HG03280 (cell line): ENCODE results near the gene ZNF774.
"Not testable (repeated sequence)": the region's sequence is repeated elsewhere in the genome, so short reads cannot be mapped to it uniquely, and the experiment has no call there.

Experiments
- ATAC-seq: cut with Tn5 transposase; IDR thresholded peaks from one replicate; pipeline ENCODE4 v1.9.1; 2021; ENCODE audit warnings: mild to moderate bottlenecking, moderate library complexity; ENCODE audit not compliant: unreplicated experiment

The ZNF774 gene

DNA sequence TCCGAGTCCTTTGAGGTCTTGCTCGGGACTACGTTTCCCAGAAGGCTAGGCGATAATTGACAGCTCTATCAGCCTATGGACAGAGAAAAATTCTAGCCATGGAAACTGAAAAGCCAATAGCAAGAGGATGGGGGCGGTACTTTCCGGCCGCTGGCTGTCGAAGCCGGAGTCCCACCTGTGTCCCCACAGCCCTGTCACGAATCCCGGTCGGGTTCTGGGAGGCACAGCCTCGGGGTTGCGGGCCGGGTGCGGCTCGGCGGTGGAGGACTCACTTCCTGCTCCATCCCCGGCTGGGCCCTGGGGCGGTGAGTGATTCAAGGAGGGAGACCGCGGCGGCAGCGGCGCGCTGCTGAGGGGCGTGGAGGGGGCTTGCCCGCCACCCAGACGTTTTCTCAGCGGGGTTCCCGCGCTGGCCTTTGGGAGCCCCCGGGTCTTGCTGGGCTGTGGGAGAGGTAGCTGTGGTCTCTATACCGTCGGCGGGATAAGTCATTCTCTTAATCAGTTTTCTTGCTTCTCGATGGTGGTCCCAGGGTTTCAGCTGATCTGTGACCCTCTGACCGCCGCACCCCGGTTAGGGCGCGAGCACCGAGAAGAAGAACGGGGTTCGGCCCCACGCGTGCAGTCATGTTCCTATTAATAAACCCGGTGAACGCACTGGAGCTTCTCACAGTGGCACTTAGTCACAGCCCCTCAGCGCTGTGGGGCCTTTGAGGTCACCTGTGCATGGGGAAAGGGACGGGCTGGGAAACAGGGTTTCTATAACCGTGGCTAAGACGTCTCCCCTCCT lies at the start of gene ZNF774:
ZNF774 (plus strand) TSS at position 178 of the 787 bp plus-strand sequence. CDS start 2,377 bp downstream, outside the sequence.
- peak; percentile 99 for ATAC-seq

DNA sequence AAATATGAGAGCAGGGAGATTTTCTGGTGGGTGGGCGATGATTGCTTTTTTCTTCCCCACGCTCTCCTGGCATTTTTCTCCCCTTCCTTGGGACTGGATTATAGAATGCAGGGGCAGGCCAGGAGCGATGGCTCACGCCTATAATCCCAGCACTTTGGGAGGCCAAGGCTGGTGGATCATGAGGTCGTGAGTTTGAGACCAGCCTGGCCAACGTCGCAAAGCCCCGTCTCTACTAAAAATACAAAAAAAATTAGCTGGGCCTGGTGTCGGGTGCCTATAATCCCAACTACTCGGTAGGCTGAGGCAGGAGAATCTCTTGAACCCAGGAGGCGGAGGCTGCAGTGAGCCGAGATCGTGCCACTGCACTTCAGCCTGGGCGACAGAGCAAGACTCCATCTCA lies 46.7 kb upstream of the ZNF774 start:
- not testable (repeated sequence) for ATAC-seq

- ATAC-seq, result no peak
Measured at GRCh38 chr15:90305932-90306331, 46.2 kb upstream of the ZNF774 start.

GRCh38 chr15:90306560-90306959 lies 45.5 kb upstream of the ZNF774 start:
- ATAC-seq, result peak; percentile 68

DNA sequence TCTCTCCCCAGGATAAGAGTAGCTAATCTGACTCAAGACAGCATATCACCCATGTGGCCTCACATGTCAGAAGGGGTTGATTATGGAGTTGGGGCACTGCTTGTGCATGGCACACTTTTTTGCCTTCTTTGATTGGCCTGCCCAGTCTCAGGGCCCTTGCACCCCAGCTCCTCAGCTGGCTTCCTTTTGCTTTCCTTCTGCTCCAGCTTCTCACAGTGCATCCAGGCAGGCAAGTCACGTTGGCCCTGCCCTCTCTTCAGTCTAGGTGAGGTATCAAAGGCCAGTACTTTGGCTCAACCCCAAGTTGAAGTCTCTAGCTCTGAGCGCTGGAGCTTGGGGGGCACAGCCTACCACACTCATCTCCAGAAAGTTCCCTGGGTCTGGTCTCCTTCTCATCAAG lies 44.4 kb upstream of the ZNF774 start:
- ATAC-seq, result no peak

DNA sequence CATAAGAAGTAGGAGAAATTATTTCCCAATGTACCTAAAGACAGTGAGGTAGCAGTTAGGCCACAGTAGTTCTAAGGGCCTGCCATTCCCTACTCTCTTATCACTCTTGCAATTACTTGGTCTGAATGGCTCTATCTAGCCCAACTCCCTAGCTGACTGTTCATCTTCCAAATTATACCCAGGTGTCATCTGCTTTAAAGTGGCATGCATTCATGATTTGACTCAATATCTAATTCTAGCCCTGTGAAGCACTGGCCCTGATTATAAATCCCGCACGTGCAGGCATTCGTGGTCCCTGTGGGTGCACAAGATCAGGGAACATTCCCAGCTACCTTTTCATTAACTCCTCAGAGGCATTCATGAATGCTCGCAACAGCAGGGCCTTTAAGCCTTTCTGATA lies 43.1 kb upstream of the ZNF774 start:
- no peak for ATAC-seq

DNA sequence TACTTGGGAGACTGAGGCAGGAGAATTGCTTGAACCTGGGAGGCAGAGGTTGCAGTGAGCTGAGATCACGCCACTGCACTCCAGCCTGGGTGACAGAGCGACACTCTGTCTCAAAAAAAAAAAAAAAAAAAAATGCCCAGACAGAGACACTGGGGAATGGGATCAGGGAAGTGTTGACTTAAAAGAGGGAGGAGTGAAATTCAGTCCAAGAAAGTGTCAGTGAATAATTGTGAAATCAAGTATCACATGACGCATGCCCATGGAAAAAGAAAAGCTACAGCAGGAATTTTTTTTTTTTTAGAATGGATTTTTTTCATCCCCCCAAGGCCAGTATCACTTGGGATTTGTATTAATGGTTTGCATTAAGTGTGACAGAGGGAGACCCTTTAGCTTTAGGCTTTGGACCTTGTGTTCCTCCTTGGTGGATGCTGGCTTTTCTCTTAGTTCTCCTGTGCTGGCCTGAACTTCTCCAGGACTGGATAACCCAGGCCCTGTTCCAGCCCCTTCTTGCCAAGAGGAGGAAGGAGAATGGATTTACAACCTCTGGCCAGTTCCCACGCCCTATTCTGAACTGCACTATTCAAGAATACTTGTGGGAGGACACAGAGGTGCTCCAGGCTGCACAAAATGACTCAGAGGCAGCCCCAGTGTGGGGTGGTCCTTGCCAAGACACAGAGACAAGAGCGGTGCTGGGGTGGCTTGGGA lies 36.7 kb upstream of the ZNF774 start:
- no peak for ATAC-seq

DNA sequence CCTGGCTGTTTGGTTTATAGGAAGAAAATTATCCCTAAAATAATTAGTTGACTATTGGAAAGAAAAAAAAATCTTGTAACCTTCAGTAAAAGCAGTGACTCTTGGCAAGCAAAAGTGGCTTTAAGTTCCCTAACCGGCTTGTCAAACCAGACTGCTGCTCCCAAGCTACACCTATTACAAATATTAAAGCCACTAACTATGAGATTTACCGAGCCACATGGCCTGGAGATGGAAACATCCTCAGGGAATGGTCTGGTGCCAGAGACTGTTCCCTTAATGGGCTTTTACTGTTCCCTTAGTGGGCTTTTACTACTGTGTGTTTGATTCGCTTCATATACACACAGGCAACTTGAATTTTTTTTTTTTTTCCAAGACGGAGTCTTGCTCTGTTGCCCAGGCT lies 35.9 kb upstream of the ZNF774 start:
- ATAC-seq, result no peak

DNA sequence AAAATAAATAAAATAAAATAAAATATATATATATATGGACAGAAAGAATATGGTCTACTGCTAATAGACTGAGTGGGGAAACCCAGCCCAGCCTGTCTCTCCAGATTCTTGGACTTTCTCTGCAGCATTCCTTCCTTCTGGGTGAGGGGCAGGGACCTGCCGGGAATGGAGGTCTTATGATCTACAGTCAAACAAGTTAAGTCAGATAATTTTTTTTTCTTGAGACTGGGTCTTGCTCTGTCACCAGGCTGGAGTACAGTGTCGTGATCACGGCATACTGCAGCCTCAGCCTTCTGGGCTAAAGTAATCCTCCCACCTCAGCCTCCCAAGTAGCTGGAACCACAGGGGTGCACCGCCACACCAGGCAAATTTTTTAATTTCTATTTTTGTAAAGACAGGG lies 33.5 kb upstream of the ZNF774 start:
- ATAC-seq, result no peak

GRCh38 chr15:90320062-90320884 lies 31.8 kb upstream of the ZNF774 start:
- ATAC-seq, result peak; percentile 91

GRCh38 chr15:90320885-90321278 lies 31.2 kb upstream of the ZNF774 start:
- no peak for ATAC-seq

DNA sequence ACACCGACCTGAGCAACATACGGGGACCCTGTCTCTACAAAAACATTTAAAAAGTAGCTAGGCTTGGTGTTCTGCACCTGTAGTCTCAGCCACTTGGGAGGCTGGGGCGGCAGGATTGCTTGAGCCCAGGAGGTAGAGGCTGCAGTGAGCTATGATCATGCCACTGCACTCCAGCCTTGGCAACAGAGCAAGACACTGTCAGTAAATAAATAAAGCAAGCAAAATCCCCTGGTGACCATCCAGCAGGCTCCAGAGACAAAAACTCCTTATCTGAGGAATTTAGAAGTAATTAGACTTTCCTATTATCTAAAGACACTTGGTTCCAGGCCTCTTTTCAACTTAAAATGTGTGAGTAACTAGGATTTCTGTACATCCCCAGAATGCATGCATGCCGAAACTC lies 29.5 kb upstream of the ZNF774 start:
- ATAC-seq, result no peak

GRCh38 chr15:90325726-90326125 lies 26.4 kb upstream of the ZNF774 start:
- no peak for ATAC-seq

- ATAC-seq, result no peak
Measured at GRCh38 chr15:90326441-90326840, 25.6 kb upstream of the ZNF774 start.

DNA sequence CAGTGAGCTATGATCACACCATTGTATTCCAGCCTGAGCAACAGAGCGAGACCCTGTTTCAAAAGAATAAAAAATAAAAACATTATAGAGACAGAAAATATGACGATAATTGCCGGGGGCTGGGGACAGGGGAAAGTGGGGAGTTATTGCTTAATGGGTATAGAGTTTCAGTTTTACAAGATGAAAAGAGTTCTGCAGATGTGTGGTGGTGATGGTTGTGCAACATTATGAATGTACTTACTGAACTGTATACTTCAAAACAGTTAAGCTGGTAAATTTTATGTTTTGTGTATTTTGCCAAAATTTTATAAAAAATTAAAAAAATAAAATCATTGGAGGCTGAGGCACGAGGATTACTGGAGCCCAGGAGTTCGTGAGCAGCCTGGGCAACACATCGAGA lies 24.8 kb upstream of the ZNF774 start:
- no peak for ATAC-seq

DNA sequence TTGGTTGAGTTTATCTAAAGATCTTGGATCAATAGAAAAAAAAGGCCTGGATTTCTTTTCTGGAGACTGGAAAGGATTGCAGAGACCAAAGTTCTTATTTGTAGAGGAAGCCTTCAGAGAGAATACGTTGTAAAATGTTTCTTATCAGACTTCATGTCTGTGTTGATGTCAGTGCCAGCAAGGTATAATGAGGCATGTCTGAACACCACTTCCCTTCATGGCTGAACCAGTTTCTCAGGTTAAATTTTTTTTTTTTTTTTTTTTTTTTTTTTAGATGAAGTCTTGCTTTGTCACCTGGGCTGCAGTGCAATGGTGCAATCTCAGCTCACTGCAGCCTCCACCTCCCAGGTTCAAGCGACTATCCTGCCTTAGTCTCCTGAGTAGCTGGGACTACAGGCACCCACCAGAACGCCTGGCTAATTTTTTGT lies 17.8 kb upstream of the ZNF774 start:
- no peak for ATAC-seq

GRCh38 chr15:90336705-90337141 lies 15.4 kb upstream of the ZNF774 start:
- ATAC-seq, result no peak

- no peak for ATAC-seq
Measured at GRCh38 chr15:90337256-90337655, 14.8 kb upstream of the ZNF774 start.

DNA sequence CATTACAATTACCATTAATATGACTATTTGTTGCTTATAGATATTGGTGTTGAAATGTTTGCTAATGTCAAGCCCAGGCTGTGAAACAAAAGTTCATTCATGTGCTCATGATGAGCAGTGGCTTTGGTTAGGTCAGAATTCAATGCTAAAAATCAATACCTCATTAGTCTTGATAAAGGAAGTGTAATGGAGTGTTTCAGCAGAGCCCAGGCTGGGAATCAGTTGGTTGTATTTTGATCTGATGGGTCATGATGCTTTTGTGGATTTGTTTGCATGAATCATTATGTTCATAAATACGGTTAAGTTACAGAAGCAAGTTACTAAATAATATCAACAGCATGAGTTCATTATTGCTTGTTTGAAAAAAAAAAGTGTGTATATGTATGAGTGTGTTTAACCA lies 13.6 kb upstream of the ZNF774 start:
- ATAC-seq, result no peak

GRCh38 chr15:90340345-90340744 lies 11.7 kb upstream of the ZNF774 start:
- ATAC-seq, result no peak

DNA sequence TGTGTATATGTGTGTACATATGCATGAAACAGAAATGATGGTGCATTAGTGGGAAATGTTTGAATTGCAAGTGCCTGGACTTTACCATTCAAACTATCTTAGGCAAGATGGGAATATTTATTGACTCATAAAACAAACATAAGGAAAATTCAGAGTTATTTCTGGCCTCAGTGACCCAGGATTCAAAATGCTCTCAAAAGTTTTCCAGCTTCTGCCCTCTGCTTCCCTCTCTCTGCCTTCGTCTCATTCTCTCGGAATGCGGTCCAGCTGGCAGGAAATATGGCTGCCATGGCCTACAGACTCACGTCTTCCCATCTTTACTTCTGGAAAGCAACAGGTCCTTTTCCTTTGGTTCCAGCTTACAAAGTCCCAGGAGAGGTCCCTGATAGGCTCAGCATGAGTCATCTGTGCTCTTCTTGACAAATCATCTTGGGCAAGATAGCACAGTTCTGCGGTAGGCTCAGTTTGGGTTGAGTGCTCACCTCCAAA lies 8.7 kb upstream of the ZNF774 start:
- ATAC-seq, result no peak
